K562 (cell line): ENCODE results near the gene NMRK1. TPM values are rescaled to one million over a fixed set of nuclear protein-coding genes. Genes with fewer than 3 reads are reported as not detected.

ENCODE experiments used
- ATAC-seq: fragments of 200-7000 bp; cut with Tn5 transposase; 3 replicates; pipeline ENCODE4 v1.9.1; 2020; ENCODE audit warnings: moderate library complexity
- BruUV-seq: library from RNA; stranded (reverse); fragments of 400-500 nt; replicated peaks from 2 replicates; lab custom pipeline; 2021; lab: Mats Ljungman, UMichigan
- CTCF ChIA-PET: fragments of 300-600 bp; formaldehyde crosslinking; extraction: SDS; loops from one replicate; lab custom pipeline; 2021; ENCODE audit warnings: low intra/inter-chr PET ratio; lab: Yijun Ruan, JAX
- POLR2A ChIA-PET: fragments of 300-600, 350-650 bp; sonication (Branson Sonifier 250); formaldehyde crosslinking; extraction: SDS; loops from one replicate; lab custom pipeline; 2021; ENCODE audit warnings: antibody characterized with exemption, inconsistent platforms; lab: Yijun Ruan, JAX
- DNase-seq, 4 experiments: peaks; one replicate each; pipeline versions ENCODE4 v3.0.0 to v3.0.0-alpha.2; 2011 to 2018; ENCODE audit warnings: low spot score in 3 of 4, mixed read lengths in 3 of 4; ENCODE audit errors: extremely low read depth in 1 of 4
- FAIRE-seq: peaks from 2 replicates; lab custom pipeline; 2011; peaks lifted over from hg19 to GRCh38; lab: Jason Lieb, UNC
- H2AFZ ChIP-seq: 2 replicates; pipeline ENCODE4 v1.6.0; 2011; ENCODE audit warnings: low read depth, low read length, control low read depth, inconsistent platforms
- H3K27ac ChIP-seq: fragments of 200-600 bp; 3 replicates; pipeline ENCODE4 v1.8.0; 2011; ENCODE audit warnings: low read depth, mild to moderate bottlenecking, control low read depth, inconsistent platforms, low read length, moderate library complexity, mixed read lengths; ENCODE audit errors: extremely low read depth
- H3K27me3 ChIP-seq, 2 experiments: fragments of 300-600 bp in 1 of 2; 2 replicates in 1 of 2; 3 replicates in 1 of 2; pipeline versions ENCODE4 v1.6.0 to v1.8.0; 2011; ENCODE audit warnings: inconsistent platforms in 2 of 2, low read length in 2 of 2, mild to moderate bottlenecking in 1 of 2, mixed read lengths in 1 of 2, moderate library complexity in 1 of 2; ENCODE audit not compliant: control insufficient read depth in 2 of 2, insufficient read depth in 2 of 2
- H3K36me3 ChIP-seq: fragments of 300-600 bp; 3 replicates; pipeline ENCODE4 v1.8.0; 2011; ENCODE audit warnings: mild to moderate bottlenecking, low read length, inconsistent platforms; ENCODE audit not compliant: control insufficient read depth, insufficient read depth
- H3K4me1 ChIP-seq, 2 experiments: fragments of 200-600 bp in 1 of 2; replicated peaks in 1 of 2; 2 replicates in 1 of 2; 3 replicates in 1 of 2; pipeline versions ENCODE4 v1.5.1 to v1.8.0; 2011; ENCODE audit warnings: inconsistent platforms in 2 of 2, low read length in 2 of 2, mild to moderate bottlenecking in 1 of 2, mixed read lengths in 1 of 2, moderate library complexity in 1 of 2; ENCODE audit not compliant: control insufficient read depth in 2 of 2, insufficient read depth in 2 of 2
- H3K4me2 ChIP-seq: 2 replicates; pipeline ENCODE4 v1.6.1; 2011; ENCODE audit warnings: low read length, control low read depth, inconsistent platforms, mixed read lengths; ENCODE audit not compliant: insufficient read depth
- H3K4me3 ChIP-seq: fragments of 200-600 bp; sonication (generic), shearing (Covaris generic); 2 replicates; pipeline ENCODE4 v1.5.1; 2016; ENCODE audit warnings: control low read depth, inconsistent platforms
- H3K79me2 ChIP-seq: fragments of 200-600 bp; 3 replicates; pipeline ENCODE4 v1.8.0; 2011; ENCODE audit warnings: low read length, inconsistent platforms; ENCODE audit not compliant: control insufficient read depth, insufficient read depth
- H3K9ac ChIP-seq, 2 experiments: 2 replicates each; pipeline versions ENCODE4 v1.6.0 to v1.6.1; 2011; ENCODE audit warnings: low read depth in 2 of 2, low read length in 2 of 2, control low read depth in 1 of 2, inconsistent platforms in 1 of 2, mild to moderate bottlenecking in 1 of 2, mixed read lengths in 1 of 2; ENCODE audit not compliant: insufficient read depth in 1 of 2
- H3K9me1 ChIP-seq: one replicate; pipeline ENCODE4 v1.6.0; 2011; ENCODE audit warnings: inconsistent platforms, mild to moderate bottlenecking, low read length, moderate library complexity; ENCODE audit not compliant: control insufficient read depth, insufficient read depth
- H3K9me3 ChIP-seq: replicated peaks from 2 replicates; pipeline ENCODE4 v1.5.1; 2011; ENCODE audit warnings: low read depth, low read length, inconsistent platforms; ENCODE audit not compliant: control insufficient read depth, insufficient read depth
- H4K20me1 ChIP-seq: replicated peaks from 2 replicates; pipeline ENCODE4 v1.6.1; 2011; ENCODE audit warnings: low read length, inconsistent platforms, mixed read lengths; ENCODE audit not compliant: control insufficient read depth, insufficient read depth
- BCOR ChIP-seq: fragments of 450-650 bp; IDR thresholded peaks from 2 replicates; pipeline ENCODE4 v1.6.1; 2016
- C11orf30 ChIP-seq: fragments of 450-650 bp; IDR thresholded peaks from 2 replicates; pipeline ENCODE4 v1.6.1; 2016; ENCODE audit warnings: low read depth, mild to moderate bottlenecking
- CEBPB ChIP-seq: fragments of 450-650 bp; IDR thresholded peaks from 2 replicates; pipeline ENCODE4 v1.6.1; 2016; ENCODE audit warnings: missing genetic modification characterization, missing compliant biosample characterization
- KDM1A ChIP-seq, 2 experiments: fragments of 450-650 bp; IDR thresholded peaks; 2 replicates each; pipeline ENCODE4 v1.6.1; 2016; ENCODE audit warnings: mild to moderate bottlenecking in 2 of 2
- MAFG ChIP-seq: fragments of 450-650 bp; conservative IDR thresholded peaks from 2 replicates; pipeline ENCODE4 v1.6.1; 2016; ENCODE audit warnings: missing genetic modification characterization, missing compliant biosample characterization
- MAFK ChIP-seq: IDR thresholded peaks from 2 replicates; pipeline ENCODE4 v1.6.1; 2011; ENCODE audit warnings: low read length, improper control_type of control experiment
- NUFIP1 ChIP-seq: fragments of 450-650 bp; IDR thresholded peaks from 2 replicates; pipeline ENCODE4 v1.6.1; 2018; ENCODE audit not compliant: partially characterized antibody
- TAL1 ChIP-seq: fragments of 450-650 bp; IDR thresholded peaks from 2 replicates; pipeline ENCODE4 v1.6.1; 2016; ENCODE audit warnings: mild to moderate bottlenecking
- ZNF316 ChIP-seq: fragments of 450-650 bp; IDR thresholded peaks from 2 replicates; pipeline ENCODE4 v1.6.1; 2016
- WGBS: fragments of 100-300 bp; shearing (Covaris generic); methylation state at CpG from one replicate; pipeline ENCODE4 v1.1.6; 2016; ENCODE audit warnings: low coverage, mixed read lengths; ENCODE audit not compliant: insufficient coverage; ENCODE audit errors: missing lambda C conversion rate; 5-methylcytosine and 5-hydroxymethylcytosine counted together
- in situ Hi-C: fragments of 300-500 bp; cut with MboI; formaldehyde crosslinking; loops from 4 replicates; pipeline ENCODE4 v1.15.0; 2018; ENCODE audit warnings: inconsistent platforms, mixed read lengths
- intact Hi-C: fragments of 100-400 bp; cut with micrococcal nuclease; formaldehyde crosslinking; loops from 2 replicates; pipeline ENCODE4 v1.14.2; 2022
- polyA plus RNA-seq, 8 experiments: library from polyadenylated mRNA; depleted of rRNA in 4 of 8; stranded (reverse) in 5 of 8; unstranded in 3 of 8; fragments of >200 nt; fragmentation: Nextera tagmentation in 2 of 8; fragmentation: Illumina TruSeq in 1 of 8; extraction: Ambion mirVana in 2 of 8; extraction: Trizol in 1 of 8; gene quantifications; 2 replicates each; pipeline versions ENCODE4 v1.2.1 to v1.2.3, GENCODE V29; 2011 to 2014; ENCODE audit warnings: inconsistent platforms in 1 of 8, missing spikeins in 1 of 8
- total RNA-seq, 7 experiments: library from RNA; depleted of rRNA in 6 of 7; stranded (reverse); fragments of >200 nt in 6 of 7; fragmentation: Illumina TruSeq in 2 of 7; extraction: Trizol in 2 of 7; gene quantifications; 2 replicates each; pipeline versions ENCODE4 v1.2.1 to v1.2.3, GENCODE V29; 2011 to 2021; ENCODE audit warnings: low replicate concordance in 1 of 7
- TF ChIP-seq, protein P1 (sequence below): fragments of 450-650 bp; formaldehyde crosslinking; IDR thresholded peaks from 2 replicates; pipeline ENCODE4 v1.4.0; 2020; ENCODE audit warnings: mild to moderate bottlenecking, mixed read lengths

NMRK1 gene
- total and polyA plus RNA-seq, 9 of the 15 experiments (the other 6 are each of a cell fraction or from before 2014, with no cell fraction given) = 1.1 to 3.5 (median 1.7) TPM

DNA sequence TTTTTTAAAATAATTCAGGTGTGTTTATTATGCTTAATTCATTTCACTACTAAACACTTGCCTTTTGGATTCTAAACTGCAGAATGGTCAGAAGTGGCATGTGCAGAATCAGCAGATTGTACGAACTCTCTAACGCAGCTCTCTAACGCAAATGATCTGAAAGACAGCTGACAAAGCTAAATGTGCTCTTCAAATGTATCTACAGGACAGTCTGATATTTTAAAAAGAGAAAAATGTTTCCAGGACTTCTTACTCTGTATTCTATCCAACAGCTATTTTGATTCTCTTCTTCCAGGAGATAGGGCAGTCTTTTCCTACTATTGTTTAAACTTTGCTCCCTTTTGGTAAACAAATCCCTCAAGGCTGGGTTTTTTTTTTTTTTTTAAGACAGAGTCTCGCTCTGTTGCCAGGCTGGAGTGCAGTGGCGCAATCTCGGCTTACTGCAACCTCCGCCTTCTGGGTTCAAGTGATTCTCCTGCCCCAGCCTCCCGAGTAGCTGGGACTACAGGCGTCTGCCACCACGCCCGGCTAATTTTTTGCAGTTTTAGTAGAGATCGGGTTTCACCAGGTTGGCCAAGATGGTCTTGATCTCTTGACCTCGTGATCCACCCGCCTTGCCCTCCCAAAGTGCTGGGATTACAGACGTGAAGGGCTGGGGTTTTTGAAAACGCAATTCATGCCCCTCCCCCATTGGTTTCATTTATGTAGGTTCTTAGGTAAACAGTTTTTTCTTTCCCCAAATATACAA is 1.2 kb downstream of the NMRK1 start:
- Histone ChIP-seq H3K9me3 (no peaks in the 10 kb centered on the region), H2AFZ (peak overlapping the region; percentile 90), H3K4me2 (peak overlapping the region; percentile 82), H3K4me1 (peaks cover 16 to 28% of the 10 kb centered on the region in 2 experiments; a peak in 4 of 5 replicates), H3K27me3 (no peaks in the 10 kb centered on the region), H3K36me3 (no peaks in the 10 kb centered on the region), H3K4me3 (peak overlapping the region; percentile 86), H3K79me2 (peaks cover 28% of the 10 kb centered on the region), H4K20me1 (no peaks in the 10 kb centered on the region), H3K9me1 (no peaks in the 10 kb centered on the region), H3K27ac (peak overlapping the region; percentile 75), H3K9ac (peak overlapping the region; percentile 31 to 70; a peak in 3 of 4 replicates)
- 32% methylated on average over 10 of the region's 16 CpGs for WGBS
- no TSS peak for BruUV-seq
- POLR2A ChIA-PET = interaction anchor here (1.0 kb wide), 1 partner anchor 59 kb away, joined by 5 read pairs; the partner anchor contains the start of gene CARNMT1
- intact Hi-C loops (loop anchor here (5.0 kb wide), 2 partner anchors 59 to 101 kb away; partner anchors contain the start of gene CARNMT1), in situ Hi-C loops (no loop called here)
- ATAC-seq (no peak), FAIRE-seq (no peak), DNase-seq (no peak)
- TF ChIP-seq BCOR (0 out of 2 replicates have a peak, but pooled peaks have one; percentile 9), MAFG (tag) (peak; percentile 42), C11orf30 (peak; percentile 40; the same call in 1 of the 2 replicates), KDM1A (IDR thresholded peaks at IDR 0.05) (0 out of 4 replicates have a peak, but pooled peaks of 1 of the 2 experiments have one; percentile 13), NUFIP1 (no peak), TAL1 (no peak), ZNF316 (peak; percentile 63), MAFK (0 out of 2 replicates have a peak, but pooled peaks have one; percentile 32), CEBPB (tag) (peak; percentile 35; the same call in 1 of the 2 replicates)
- TF ChIP-seq, protein P1, sequence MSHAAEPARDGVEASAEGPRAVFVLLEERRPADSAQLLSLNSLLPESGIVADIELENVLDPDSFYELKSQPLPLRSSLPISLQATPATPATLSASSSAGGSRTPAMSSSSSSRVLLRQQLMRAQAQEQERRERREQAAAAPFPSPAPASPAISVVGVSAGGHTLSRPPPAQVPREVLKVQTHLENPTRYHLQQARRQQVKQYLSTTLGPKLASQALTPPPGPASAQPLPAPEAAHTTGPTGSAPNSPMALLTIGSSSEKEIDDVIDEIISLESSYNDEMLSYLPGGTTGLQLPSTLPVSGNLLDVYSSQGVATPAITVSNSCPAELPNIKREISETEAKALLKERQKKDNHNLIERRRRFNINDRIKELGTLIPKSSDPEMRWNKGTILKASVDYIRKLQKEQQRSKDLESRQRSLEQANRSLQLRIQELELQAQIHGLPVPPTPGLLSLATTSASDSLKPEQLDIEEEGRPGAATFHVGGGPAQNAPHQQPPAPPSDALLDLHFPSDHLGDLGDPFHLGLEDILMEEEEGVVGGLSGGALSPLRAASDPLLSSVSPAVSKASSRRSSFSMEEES (CRISPR knock-in tag) = peak; percentile 14; the same call in 1 of the 2 replicates
- CTCF ChIA-PET = no interaction called here
